H1 (cell line): ENCODE measurements around the gene DAB2IP. TPM values are rescaled to one million over a fixed set of nuclear protein-coding genes. Genes with fewer than 3 reads are reported as not detected.

ENCODE experiments used
- BACH1 ChIP-seq: IDR thresholded peaks from 2 replicates; pipeline ENCODE4 v1.6.1; 2012; ENCODE audit warnings: low read length, improper control_type of control experiment
- CHD2 ChIP-seq: IDR thresholded peaks from 2 replicates; pipeline ENCODE4 v1.6.1; 2012; ENCODE audit warnings: low read length, improper control_type of control experiment
- CHD7 ChIP-seq: fragments of 300-600 bp; sonication (generic); IDR thresholded peaks from 2 replicates; pipeline ENCODE4 v1.7.1; 2012; ENCODE audit warnings: low read length, moderate library complexity, mild to moderate bottlenecking, inconsistent platforms; ENCODE audit not compliant: insufficient replicate concordance
- EGR1 ChIP-seq: IDR thresholded peaks from 2 replicates; pipeline ENCODE4 v1.6.1; 2011; ENCODE audit warnings: low read depth, low read length, borderline replicate concordance
- RAD21 ChIP-seq, 2 experiments: IDR thresholded peaks in 1 of 2; conservative IDR thresholded peaks in 1 of 2; 2 replicates each; pipeline ENCODE4 v1.6.1; 2011; ENCODE audit warnings: low read depth in 2 of 2, low read length in 2 of 2, improper control_type of control experiment in 1 of 2, inconsistent platforms in 1 of 2, mild to moderate bottlenecking in 1 of 2, moderate library complexity in 1 of 2
- SUZ12 ChIP-seq: fragments of 200-600 bp; sonication (generic); IDR thresholded peaks from 2 replicates; pipeline ENCODE4 v1.6.1; 2012; ENCODE audit warnings: mild to moderate bottlenecking, inconsistent platforms, low read length, moderate library complexity, mixed read lengths
- polyA plus RNA-seq, 7 experiments: library from polyadenylated mRNA; depleted of rRNA in 3 of 7; stranded (reverse) in 5 of 7; unstranded in 2 of 7; fragments of >200 nt in 5 of 7; fragments of 200-250 nt in 2 of 7; gene quantifications; 1 replicate in 5 of 7; 2 replicates in 1 of 7; 4 replicates in 1 of 7; pipeline versions ENCODE4 v1.2.1 to v1.2.3, GENCODE V29; 2011 to 2013; ENCODE audit warnings: missing spikeins in 2 of 7, mixed read lengths in 2 of 7
- total RNA-seq: library from RNA; stranded (reverse); fragmentation: NEBNext Ultra II Directional; extraction: Animal tissue kit (Norgen Biotek cat#: 25700); gene quantifications from 2 replicates; pipeline ENCODE4 v1.2.1, GENCODE V29; 2021

Gene DAB2IP
- total and polyA plus RNA-seq, 2 of the 8 experiments (the other 6 are each of a cell fraction or from before 2014, with no cell fraction given) = 19.7 to 39.5 TPM

DNA sequence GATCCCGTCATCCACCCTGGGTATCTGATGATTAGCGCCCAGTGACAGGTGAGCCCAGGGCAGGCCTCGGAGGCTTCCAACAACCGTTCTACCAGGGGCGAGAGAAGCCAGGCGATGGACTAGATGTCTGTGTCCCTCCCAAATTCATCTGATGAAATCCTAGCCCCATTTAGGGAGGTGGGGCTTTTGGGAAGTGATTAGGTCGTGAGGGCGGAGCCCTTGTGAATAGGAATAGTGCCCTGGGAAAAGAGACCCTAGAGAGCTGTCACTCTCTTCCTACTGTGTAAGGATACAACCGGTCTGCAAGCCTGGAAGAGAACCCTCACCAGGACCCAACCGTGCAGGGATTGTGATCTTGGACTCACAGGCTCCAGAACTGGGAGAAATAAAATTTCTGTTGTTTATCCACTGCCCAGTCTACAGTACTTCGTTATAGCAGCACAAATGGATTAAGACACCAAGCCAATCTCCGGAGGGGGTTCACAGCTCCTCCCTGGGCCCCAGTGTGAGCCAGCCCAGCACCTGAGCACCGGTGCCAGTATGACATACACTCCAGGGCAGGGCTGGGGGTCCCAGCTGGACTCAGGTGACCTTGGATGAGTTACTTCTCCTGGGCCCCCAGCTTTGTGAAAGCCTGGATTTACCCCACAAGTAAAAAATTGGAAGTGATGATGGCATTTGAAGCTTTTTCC lies 162.2 kb downstream of the DAB2IP start (continued):
- TF ChIP-seq CHD7 (no peak), EGR1 (no peak), CHD2 (no peak), BACH1 (no peak), SUZ12 (no peak), RAD21 (IDR thresholded peaks at IDR 0.05 in 1 of 2, conservative IDR thresholded peaks at IDR 0.05 in 1 of 2; ENCODE audit: low read depth in 2 of 2, low read length in 2 of 2) (no peak)
